Peyer's patch (tissue), 4 donors: ENCODE results near the gene SLC22A31. TPM values are rescaled to one million over a fixed set of nuclear protein-coding genes. Genes with fewer than 3 reads are reported as not detected.

Experiments
- DNase-seq, 3 donors: peaks; one replicate each; pipeline ENCODE4 v3.0.0-alpha.2; 2017 to 2019
- H3K27ac ChIP-seq, 4 donors: fragments of 200-600 bp; sonication (generic); one replicate each; pipeline ENCODE4 v1.5.1; 2016 to 2019
- H3K27me3 ChIP-seq, 2 donors: fragments of 200-600 bp; sonication (generic); one replicate each; pipeline ENCODE4 v1.5.1; 2019
- H3K36me3 ChIP-seq, 3 donors: fragments of 200-600 bp; sonication (generic); one replicate each; pipeline ENCODE4 v1.5.1; 2016 to 2019
- H3K4me1 ChIP-seq, 4 donors: fragments of 200-600 bp; sonication (generic); one replicate each; pipeline ENCODE4 v1.5.1; 2016 to 2019
- H3K4me3 ChIP-seq, 4 donors: fragments of 200-600 bp; sonication (generic); 1 replicate in 3 of 4; 2 replicates in 1 of 4; pipeline ENCODE4 v1.5.1; 2016 to 2019; ENCODE audit warnings: mild to moderate bottlenecking in 1 of 4
- H3K9me3 ChIP-seq, 4 donors: fragments of 200-600 bp; sonication (generic); one replicate each; pipeline ENCODE4 v1.5.1; 2016 to 2019; ENCODE audit warnings: mild to moderate bottlenecking in 1 of 4
- POLR2A ChIP-seq, 2 donors: fragments of 450-650 bp; IDR thresholded peaks; one replicate each; pipeline ENCODE4 v1.5.1; 2017; ENCODE audit warnings: antibody characterized with exemption in 2 of 2, mild to moderate bottlenecking in 2 of 2, moderate library complexity in 2 of 2
- total RNA-seq, 4 donors: library from RNA; depleted of rRNA; stranded (reverse); fragments of >200 nt; gene quantifications; one replicate each; pipeline ENCODE4 v1.1.0, GENCODE V29; 2016
- TF ChIP-seq, protein P1 (sequence below), 6 experiments: fragments of 450-650 bp in 4 of 6; fragments of 200-600 bp in 2 of 6; sonication (generic) in 1 of 6; IDR thresholded peaks; one replicate each; pipeline ENCODE4 v1.5.1; 2017 to 2019; ENCODE audit warnings: antibody characterized with exemption in 6 of 6, mild to moderate bottlenecking in 3 of 6, moderate library complexity in 1 of 6

The SLC22A31 gene
- total RNA-seq, 4 donors from 2014 or later: 0.53 to 0.67 TPM; not detected in 2

DNA sequence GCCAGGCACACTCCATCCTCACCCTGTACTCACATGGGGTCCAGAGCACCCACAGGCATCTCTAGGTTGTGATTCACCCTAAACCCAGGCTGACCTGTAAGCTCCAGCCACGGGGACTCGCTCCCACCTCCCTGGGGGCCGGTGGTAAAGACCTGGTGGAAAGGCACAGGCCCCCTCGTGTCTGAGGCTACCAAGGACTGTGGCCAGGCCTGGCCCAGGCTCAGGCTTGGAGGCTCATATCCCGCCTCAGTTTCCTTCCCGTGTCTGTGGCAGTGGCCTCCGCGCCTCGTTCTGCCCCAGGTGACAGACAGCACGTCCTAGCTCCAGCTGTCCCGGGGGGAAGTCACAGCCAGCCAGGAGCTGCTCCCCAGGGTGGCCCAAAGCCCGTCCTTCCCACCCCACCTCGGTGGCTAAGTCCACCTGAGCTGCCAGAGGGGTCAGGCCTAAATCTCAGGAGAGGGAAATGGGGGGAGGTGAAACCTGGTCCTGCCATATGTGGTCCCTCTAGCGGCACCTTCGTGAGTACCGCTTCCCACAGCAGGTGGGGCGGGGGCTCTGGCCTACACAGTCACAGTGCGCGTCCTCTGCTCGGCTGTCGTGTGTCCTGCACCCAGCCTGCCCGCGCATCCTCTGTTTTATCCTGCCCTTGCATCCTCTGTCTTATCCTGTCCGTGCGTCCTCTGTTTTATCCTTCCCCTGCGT is 16.2 kb downstream of the SLC22A31 start:
- no peak overlapping the region for H3K27ac ChIP-seq
- H3K4me1 ChIP-seq: no peaks in the 10 kb centered on the region
- H3K9me3 ChIP-seq: no peaks in the 10 kb centered on the region
- no peak for DNase-seq
- TF ChIP-seq, protein P1, sequence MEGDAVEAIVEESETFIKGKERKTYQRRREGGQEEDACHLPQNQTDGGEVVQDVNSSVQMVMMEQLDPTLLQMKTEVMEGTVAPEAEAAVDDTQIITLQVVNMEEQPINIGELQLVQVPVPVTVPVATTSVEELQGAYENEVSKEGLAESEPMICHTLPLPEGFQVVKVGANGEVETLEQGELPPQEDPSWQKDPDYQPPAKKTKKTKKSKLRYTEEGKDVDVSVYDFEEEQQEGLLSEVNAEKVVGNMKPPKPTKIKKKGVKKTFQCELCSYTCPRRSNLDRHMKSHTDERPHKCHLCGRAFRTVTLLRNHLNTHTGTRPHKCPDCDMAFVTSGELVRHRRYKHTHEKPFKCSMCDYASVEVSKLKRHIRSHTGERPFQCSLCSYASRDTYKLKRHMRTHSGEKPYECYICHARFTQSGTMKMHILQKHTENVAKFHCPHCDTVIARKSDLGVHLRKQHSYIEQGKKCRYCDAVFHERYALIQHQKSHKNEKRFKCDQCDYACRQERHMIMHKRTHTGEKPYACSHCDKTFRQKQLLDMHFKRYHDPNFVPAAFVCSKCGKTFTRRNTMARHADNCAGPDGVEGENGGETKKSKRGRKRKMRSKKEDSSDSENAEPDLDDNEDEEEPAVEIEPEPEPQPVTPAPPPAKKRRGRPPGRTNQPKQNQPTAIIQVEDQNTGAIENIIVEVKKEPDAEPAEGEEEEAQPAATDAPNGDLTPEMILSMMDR (IDR thresholded peaks at IDR 0.05): no peak
- no peak for TF ChIP-seq POLR2A (IDR thresholded peaks at IDR 0.05)
- H3K36me3 ChIP-seq: no peaks in the 10 kb centered on the region
- no peaks in the 10 kb centered on the region for H3K27me3 ChIP-seq
- no peak overlapping the region for H3K4me3 ChIP-seq

GRCh38 chr16:89183463-89183862 is 16.9 kb downstream of the SLC22A31 start:
- DNase-seq: no peak
- TF ChIP-seq POLR2A (IDR thresholded peaks at IDR 0.05): no peak
- TF ChIP-seq, protein P1 (IDR thresholded peaks at IDR 0.05): no peak
- H3K36me3 ChIP-seq: no peaks in the 10 kb centered on the region
- no peak overlapping the region for H3K27ac ChIP-seq
- no peak overlapping the region for H3K4me3 ChIP-seq
- H3K4me1 ChIP-seq: no peaks in the 10 kb centered on the region
- no peaks in the 10 kb centered on the region for H3K9me3 ChIP-seq
- H3K27me3 ChIP-seq: no peaks in the 10 kb centered on the region

DNA sequence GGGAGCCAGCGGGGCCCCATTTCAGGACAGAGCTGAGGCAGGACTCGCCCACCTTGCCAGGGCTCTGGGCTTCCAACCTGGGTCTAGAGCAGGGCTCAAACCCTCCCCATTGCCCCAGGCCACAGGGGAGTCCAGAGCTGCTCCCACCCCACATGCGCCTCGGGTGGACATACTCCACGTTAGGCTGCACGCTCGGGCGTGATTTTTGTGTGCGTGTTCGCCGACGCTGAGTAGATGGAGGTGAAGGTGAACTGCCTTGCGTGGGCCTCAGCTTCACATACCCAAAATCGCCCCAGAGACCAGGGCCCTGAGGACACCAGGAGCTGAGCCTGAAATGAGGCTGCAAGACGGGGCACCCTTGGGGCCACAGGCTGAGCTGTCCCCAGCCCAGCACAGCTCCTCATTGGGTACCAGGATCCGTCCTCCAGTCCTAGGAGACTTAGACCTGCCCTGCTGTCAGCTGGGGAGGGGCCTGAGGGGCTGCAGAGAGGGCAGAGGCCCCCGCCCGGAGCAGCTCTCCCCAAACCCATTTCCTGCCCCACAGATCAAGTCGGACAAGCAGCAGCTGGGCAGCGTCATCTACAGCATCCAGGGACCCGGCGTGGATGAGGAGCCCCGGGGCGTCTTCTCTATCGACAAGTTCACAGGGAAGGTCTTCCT is 20.6 kb downstream of the SLC22A31 start:
- Histone ChIP-seq H3K27me3 (no peaks in the 10 kb centered on the region), H3K27ac (no peak overlapping the region)
- TF ChIP-seq, protein P1 (IDR thresholded peaks at IDR 0.05): no peak
- TF ChIP-seq POLR2A (IDR thresholded peaks at IDR 0.05): no peak

GRCh38 chr16:89179148-89179484 is 21.2 kb downstream of the SLC22A31 start:
- Histone ChIP-seq H3K36me3 (no peaks in the 10 kb centered on the region), H3K9me3 (no peaks in the 10 kb centered on the region), H3K27me3 (no peaks in the 10 kb centered on the region), H3K4me1 (no peaks in the 10 kb centered on the region), H3K27ac (no peak overlapping the region), H3K4me3 (no peak overlapping the region)
- TF ChIP-seq POLR2A (IDR thresholded peaks at IDR 0.05): no peak
- TF ChIP-seq, protein P1 (IDR thresholded peaks at IDR 0.05): no peak
- DNase-seq: no peak

More for the DNA sequence above, 20.6 kb downstream of the SLC22A31 start:
- H3K4me1 ChIP-seq: no peaks in the 10 kb centered on the region
- no peaks in the 10 kb centered on the region for H3K36me3 ChIP-seq
- no peak overlapping the region for H3K4me3 ChIP-seq
- no peaks in the 10 kb centered on the region for H3K9me3 ChIP-seq
- no peak for DNase-seq

DNA sequence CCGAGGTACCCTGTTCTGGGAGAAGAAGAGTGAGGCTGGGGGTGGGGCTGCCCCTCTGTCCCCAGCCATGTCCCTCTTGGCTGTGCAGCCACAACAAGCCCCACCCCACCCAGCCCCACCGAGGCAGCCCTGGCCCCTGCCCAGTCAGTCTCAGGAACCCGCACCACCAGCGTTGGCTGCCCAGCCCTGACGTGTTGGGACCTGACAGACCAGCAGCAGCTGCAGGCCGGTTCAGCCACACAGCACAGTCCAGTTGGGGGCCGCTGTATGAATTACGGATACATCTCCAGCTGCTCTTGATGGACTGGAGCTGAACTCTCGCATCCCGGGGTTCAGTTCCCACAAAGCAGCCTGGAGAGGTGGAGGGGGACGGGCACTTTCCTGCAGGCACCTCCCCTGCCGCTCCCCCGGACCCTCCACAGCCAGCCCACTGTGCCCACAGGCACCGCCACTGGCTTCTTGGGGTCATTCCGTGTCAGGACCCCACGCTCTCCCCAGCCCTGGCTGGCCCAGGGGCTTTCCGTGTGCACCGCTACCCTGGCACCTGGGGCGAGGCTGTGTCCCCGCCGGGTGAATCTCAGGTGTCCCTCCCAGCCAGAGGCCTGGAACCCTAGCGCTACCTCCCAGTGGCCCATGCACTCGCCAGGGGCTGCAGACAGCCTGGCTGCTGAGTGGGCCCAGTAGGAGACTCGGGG is 21.7 kb downstream of the SLC22A31 start:
- Histone ChIP-seq H3K9me3 (no peaks in the 10 kb centered on the region), H3K4me1 (no peaks in the 10 kb centered on the region), H3K4me3 (no peak overlapping the region), H3K27ac (no peak overlapping the region), H3K27me3 (no peaks in the 10 kb centered on the region), H3K36me3 (no peaks in the 10 kb centered on the region)
- no peak for DNase-seq
- TF ChIP-seq, protein P1 (IDR thresholded peaks at IDR 0.05): no peak
- no peak for TF ChIP-seq POLR2A (IDR thresholded peaks at IDR 0.05)
